GM18951 (cell line): Measurements from ENCODE around the gene CAMK2N1.

ENCODE experiments used
- POLR2A ChIP-seq: IDR thresholded peaks from 4 replicates; pipeline ENCODE4 v1.6.1; 2011; ENCODE audit warnings: mild to moderate bottlenecking; ENCODE audit not compliant: insufficient read length, insufficient read depth; ENCODE audit errors: extremely low read depth
- in situ Hi-C: fragments of 300-500 bp; cut with MboI; formaldehyde crosslinking; loops from one replicate; pipeline ENCODE4 v1.12.0; 2022; ENCODE audit warnings: low sequenced_read_pairs, mixed read lengths, inconsistent platforms; ENCODE audit not compliant: unreplicated experiment

CAMK2N1 gene

DNA sequence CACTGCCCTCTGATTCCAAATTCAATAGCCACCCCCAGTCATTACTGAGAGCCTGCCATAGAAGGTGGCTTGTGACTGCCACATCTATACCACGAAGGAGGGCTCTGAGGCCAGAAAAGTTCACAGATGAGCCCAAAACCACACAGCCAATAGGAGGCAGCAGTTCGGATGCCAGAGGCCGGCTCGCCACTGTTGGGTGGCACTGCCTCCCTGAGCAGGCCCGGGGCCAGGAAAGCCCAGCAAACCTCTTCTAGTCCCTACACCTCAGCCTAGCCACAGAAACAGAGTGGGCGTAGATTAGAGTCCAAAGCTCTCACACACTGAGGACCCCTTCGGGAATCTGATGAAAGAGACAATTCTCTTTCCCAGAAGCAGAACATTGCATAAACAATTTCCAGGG is 5.9 kb upstream of the CAMK2N1 start:
- in situ Hi-C loops: loop anchor here (10.0 kb wide), 1 partner anchor 277 kb away; no protein-coding TSS in a partner anchor

DNA sequence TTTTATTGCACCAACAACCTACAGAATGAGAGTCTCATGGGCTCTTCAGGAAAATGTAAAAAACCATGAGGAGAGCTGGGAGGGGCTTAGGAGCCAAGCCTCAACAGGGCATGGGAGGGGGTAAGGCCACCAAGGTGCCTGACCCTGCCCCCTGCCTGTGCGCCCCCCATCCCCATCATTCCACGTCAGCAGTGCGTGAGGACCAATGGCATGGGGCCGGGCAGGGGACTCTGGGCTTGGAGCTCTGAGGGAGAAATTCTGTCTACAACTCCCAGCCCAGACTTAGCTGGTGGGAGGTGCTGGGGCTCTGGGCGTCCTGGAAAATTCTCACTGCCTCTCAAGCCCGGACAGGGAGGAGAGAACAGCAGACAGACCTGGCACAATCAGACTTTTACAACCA is 5.2 kb upstream of the CAMK2N1 start:
- in situ Hi-C loops: loop anchor here (10.0 kb wide), 1 partner anchor 276 kb away; no protein-coding TSS in a partner anchor
- TF ChIP-seq POLR2A: no peak

More for the DNA sequence above, 5.9 kb upstream of the CAMK2N1 start:
- TF ChIP-seq POLR2A: no peak

GRCh38 chr1:20487236-20487590 is 1.2 kb upstream of the CAMK2N1 start:
- in situ Hi-C loops: no loop called here
- no peak for TF ChIP-seq POLR2A

GRCh38 chr1:20486457-20487235 is 636 bp upstream of the CAMK2N1 start:
- TF ChIP-seq POLR2A: no peak
- in situ Hi-C loops: no loop called here

- in situ Hi-C loops: no loop called here
- TF ChIP-seq POLR2A: no peak
These were observed 1.2 kb downstream of the CAMK2N1 start for GRCh38 chr1:20484519-20485462.

DNA sequence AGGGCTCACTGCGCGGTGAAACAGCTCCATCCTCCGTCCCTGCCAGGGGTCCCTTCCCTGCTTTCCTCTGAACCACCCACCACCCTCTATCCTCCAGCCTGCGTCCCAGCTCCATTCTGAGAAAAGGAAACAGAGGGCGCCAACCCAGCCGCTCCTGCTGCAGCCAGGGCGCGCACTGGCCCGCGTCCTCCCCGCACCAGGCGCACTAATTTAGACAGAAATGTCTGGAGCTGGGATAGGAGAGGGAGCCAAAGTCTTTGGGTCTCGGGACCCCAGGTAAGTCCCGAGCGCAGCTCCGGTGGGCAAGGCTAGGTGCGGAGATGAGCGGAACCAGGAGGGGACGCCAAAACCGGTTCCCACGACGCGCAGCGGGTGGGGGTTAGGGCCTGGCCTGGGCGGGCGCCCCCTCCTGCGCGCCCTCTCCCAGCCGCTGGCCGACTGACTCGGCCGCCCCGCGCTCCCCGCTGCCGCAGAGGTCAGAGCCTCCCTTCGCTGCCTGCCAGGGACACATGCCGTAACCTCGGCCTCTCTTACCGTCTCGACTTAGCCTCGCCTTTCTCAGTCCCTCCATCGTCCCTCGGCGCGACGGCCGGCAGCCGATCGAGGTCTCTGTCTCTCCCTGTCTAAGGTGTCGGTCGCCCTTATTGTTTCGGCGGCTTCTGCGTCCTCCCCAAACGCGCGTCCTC is 2.0 kb downstream of the CAMK2N1 start:
- in situ Hi-C loops: no loop called here
- TF ChIP-seq POLR2A: no peak

GRCh38 chr1:20483098-20483832 is 2.7 kb downstream of the CAMK2N1 start:
- no peak for TF ChIP-seq POLR2A
- in situ Hi-C loops: no loop called here

DNA sequence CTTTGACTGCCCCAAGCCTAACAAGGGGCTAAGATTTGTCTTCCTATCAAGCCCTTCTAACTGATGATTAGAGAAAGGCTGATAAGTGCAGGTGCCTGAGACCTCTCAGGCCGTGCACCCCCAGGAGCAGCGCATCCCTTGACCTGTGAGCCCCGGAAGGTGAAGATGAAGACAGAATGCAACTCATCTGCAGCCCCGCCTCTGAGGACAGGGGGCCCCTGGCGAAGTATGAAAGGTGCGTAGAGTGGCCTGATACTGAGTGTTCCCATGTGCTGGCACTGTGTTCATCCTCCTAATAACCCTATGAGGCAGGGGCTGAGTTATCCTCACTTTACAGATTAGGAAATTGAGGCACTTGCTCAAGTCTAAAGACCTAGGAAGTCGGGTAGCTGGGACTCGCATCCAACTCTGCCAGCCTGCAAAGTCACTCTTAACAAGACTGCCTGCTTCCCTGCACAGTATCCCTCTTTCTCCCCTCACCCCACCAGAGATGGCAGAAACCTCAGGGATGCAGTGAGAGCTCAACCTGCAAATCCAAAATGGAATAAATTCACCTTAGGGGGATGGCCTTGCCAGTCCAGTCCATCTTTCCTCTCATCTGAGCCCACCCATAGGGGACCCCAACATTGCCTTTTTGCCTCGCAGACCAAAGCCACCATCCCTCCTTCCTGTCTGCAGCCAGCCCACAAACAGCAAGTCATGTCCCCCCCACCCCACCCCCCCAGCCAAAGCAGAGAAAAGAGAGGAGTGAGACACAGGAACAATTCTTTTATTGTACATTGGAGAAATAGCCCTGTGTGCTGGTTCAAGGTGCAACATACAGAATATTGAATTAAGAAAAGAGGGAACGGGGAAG is 4.1 kb downstream of the CAMK2N1 start:
- in situ Hi-C loops: no loop called here
- no peak for TF ChIP-seq POLR2A

DNA sequence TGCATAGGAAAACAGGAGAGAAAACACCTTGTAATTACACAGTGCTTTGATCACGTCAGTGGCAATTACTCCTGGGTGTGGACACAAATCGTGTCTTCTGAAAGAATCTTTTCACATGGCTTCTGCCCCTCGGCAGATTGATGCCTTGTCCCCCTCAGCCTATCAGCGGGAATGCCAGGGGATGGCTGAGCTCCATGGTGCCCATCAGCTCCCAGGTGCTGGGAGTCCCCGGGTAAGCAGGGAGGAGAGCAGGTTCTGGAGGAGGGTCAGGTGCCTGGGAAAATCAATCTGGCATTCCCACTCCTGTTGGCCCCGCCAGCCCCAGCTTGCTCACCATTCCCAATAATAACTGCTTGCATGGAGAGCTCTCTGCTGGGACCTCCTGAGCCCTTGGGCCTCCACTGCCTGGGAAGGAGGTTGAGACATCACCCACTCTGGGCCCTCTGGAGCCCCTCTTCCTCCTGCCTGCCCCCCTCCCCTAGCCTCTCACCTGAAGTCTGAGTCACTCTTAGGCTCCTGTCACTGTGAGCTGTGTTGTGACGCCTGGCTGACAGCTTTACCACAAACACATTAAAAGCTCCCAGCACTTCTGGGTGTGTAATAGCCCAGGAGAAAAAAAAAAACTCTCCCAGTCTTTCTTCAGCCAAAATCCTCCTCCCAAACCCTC is 4.9 kb downstream of the CAMK2N1 start:
- in situ Hi-C loops: no loop called here

DNA sequence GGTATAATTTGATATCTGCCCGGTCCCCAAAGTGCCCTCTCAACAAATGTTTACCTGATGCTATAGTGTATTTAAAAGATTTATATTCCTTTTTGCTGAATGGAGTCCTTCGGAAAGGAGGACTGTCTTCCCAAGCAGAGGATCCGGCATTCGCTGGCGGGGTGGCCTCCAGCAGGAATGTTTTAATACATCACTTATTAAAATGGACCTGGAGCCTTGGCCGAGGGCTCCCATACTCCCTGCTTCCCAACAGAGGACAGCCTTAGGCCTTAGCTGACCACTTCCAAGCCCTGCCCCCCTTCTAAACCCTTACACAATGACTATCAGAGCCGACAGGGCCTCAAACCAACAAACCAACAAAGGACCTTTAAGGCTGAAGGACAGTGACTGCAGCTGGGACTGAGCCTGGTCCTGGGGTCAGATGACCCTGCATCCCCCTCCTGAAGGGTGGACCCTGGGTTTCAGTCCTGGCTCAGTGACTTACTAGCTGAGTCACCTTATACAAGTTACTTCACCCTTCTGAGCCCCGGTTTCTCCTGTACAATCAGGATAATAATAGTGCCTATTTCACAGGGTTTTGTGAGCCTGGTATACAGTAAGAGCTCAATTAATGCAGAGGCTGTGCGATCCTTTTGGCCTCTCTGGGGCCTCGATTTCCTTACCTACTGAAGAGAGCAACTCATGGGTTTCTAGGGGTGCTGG is 5.6 kb downstream of the CAMK2N1 start:
- no peak for TF ChIP-seq POLR2A
- in situ Hi-C loops: no loop called here

More for the DNA sequence above, 4.9 kb downstream of the CAMK2N1 start:
- TF ChIP-seq POLR2A: no peak

- in situ Hi-C loops: no loop called here
- TF ChIP-seq POLR2A: no peak
These were observed 6.2 kb downstream of the CAMK2N1 start for GRCh38 chr1:20479840-20480239.

GRCh38 chr1:20478057-20478635 is 7.9 kb downstream of the CAMK2N1 start:
- no peak for TF ChIP-seq POLR2A
- in situ Hi-C loops: no loop called here
